Heart right ventricle (tissue), 16 donors: Measurements from ENCODE around the gene SLC39A11. TPM values are rescaled to one million over a fixed set of nuclear protein-coding genes. Genes with fewer than 3 reads are reported as not detected.
"Not testable (repeated sequence)": the region's sequence is repeated elsewhere in the genome, so short reads cannot be mapped to it uniquely, and the experiment has no call there.

Experiments
- ATAC-seq, 8 donors: fragments of 200-7000 bp; cut with Tn5 transposase; one replicate each; pipeline ENCODE4 v1.9.1; 2020; ENCODE audit warnings: mild to moderate bottlenecking in 8 of 8, moderate library complexity in 8 of 8, moderate number of reproducible peaks in 1 of 8
- DNase-seq, 2 donors: peaks; one replicate each; pipeline ENCODE4 v3.0.0-alpha.2; 2020
- H3K27ac ChIP-seq, 10 donors: fragments of 200-600 bp; sonication (generic) in 2 of 10; one replicate each; pipeline versions ENCODE4 v1.5.0 to v1.8.0; 2020 to 2022; ENCODE audit warnings: mild to moderate bottlenecking in 3 of 10
- H3K27me3 ChIP-seq, 7 donors: fragments of 200-600 bp; one replicate each; pipeline ENCODE4 v1.8.0; 2021 to 2022; ENCODE audit warnings: mild to moderate bottlenecking in 2 of 7
- H3K36me3 ChIP-seq, 9 donors: fragments of 200-600 bp; sonication (generic) in 1 of 9; one replicate each; pipeline versions ENCODE4 v1.5.0 to v1.8.0; 2020 to 2022; ENCODE audit warnings: mild to moderate bottlenecking in 2 of 9
- H3K4me1 ChIP-seq, 9 donors: fragments of 200-600 bp; sonication (generic) in 1 of 9; one replicate each; pipeline versions ENCODE4 v1.5.0 to v1.8.0; 2020 to 2022; ENCODE audit warnings: mild to moderate bottlenecking in 4 of 9
- H3K4me3 ChIP-seq, 10 donors: fragments of 200-600 bp; sonication (generic) in 2 of 10; one replicate each; pipeline versions ENCODE4 v1.5.0 to v1.8.0; 2020 to 2022; ENCODE audit warnings: mild to moderate bottlenecking in 7 of 10, moderate library complexity in 2 of 10
- H3K9me3 ChIP-seq, 11 donors: fragments of 200-600 bp in 10 of 11; sonication (generic) in 2 of 11; one replicate each; pipeline versions ENCODE4 v1.5.0 to v1.8.0; 2013 to 2022; ENCODE audit warnings: mild to moderate bottlenecking in 2 of 11, control low read depth in 1 of 11, moderate library complexity in 1 of 11
- CTCF ChIP-seq, 9 donors: fragments of 200-600 bp; sonication (generic) in 2 of 9; IDR thresholded peaks; one replicate each; pipeline versions ENCODE4 v1.5.0 to v1.8.0; 2021 to 2022; ENCODE audit warnings: antibody characterized with exemption in 9 of 9, mild to moderate bottlenecking in 5 of 9, moderate library complexity in 1 of 9
- WGBS, 2 donors: extraction: QIAGEN DNeasy Blood & Tissue Kit; methylation state at CpG; one replicate each; pipeline ENCODE4 v1.1.7; 2013; ENCODE audit warnings: inconsistent platforms in 1 of 2; 5-methylcytosine and 5-hydroxymethylcytosine counted together
- intact Hi-C, 10 donors: fragments of 100-400 bp; cut with DNase I; formaldehyde crosslinking; loops; one replicate each; pipeline versions ENCODE4 v1.11.1 to v1.14.2; 2022
- polyA plus RNA-seq, 2 donors: library from polyadenylated mRNA; stranded (reverse); fragments of 200-250 nt; gene quantifications; one replicate each; pipeline ENCODE4 v1.2.3, GENCODE V29; 2013
- total RNA-seq, 10 donors: library from RNA; stranded (reverse); fragmentation: NEBNext Ultra II Directional in 3 of 10; extraction: Animal tissue kit (Norgen Biotek cat#: 25700) in 3 of 10; gene quantifications; one replicate each; pipeline versions ENCODE4 v1.2.1 to v1.2.4, GENCODE V29; 2021 to 2023
- donor health status: Arrhythmogenic right ventricular cardiomyopathy.
- donor health status: ischemic (EF 13 %, LVEDD 7.1; RV severe dilation, severe dysfunction).
- donor health status: healthy with polysubstance abuse.
- donor health status: DM: no; HTN: yes; CAD: no.
- donor health status: DM: no; HTN: no; CAD: no.
- donor health status: ischemic (EF 25% LVEDD 6.9; RV normal size, moderate dysfunction).
- donor health status: ischemic (EF 25% LVEDD 5.7; RV mildly dilated, moderate dysfunction).
- donor health status: healthy.
- donor health status: DM: yes; HTN: yes; CAD: no.
- donor health status: Ischemic cardiomyopathy.
- donor health status: ischemic (EF 35%, LVEDD 5.7; RV mildly dilated, moderate dysfunction).
- donor health status: nonischemic (EF 11% LVEDD 7.7; RV severe dilation, severe dysfunction).
- donor health status: DM: yes; HTN: yes; CAD: no.
- donor health status: PGD.
- donor health status: ischemic (EF 29% LVEDD 5.4; RV normal size, mild dysfunction).
- donor health status: nonischemic (EF 23%, LVEDD 6.1; RV moderate dilation, normal function).

Gene SLC39A11
- total and polyA plus RNA-seq, 12 donors, result 2.4 to 11.3 (median 6.4) TPM

GRCh38 chr17:72788950-72789585 is 303.4 kb downstream of the SLC39A11 start:
- ATAC-seq (no peak), DNase-seq (no peak)
- intact Hi-C loops, result no loop called here
- Histone ChIP-seq H3K4me1 (no peaks in the 10 kb centered on the region), H3K27ac (no peak overlapping the region), H3K27me3 (no peaks in the 10 kb centered on the region), H3K36me3 (peaks cover 0 to 8% (median 0%) of the 10 kb centered on the region in 9 donors), H3K9me3 (peaks cover 0 to 35% (median 4%) of the 10 kb centered on the region in 11 donors), H3K4me3 (no peak overlapping the region)
- WGBS, 2 donors, result 91% methylated on average over 19 of the region's 19 CpGs
- TF ChIP-seq CTCF (IDR thresholded peaks at IDR 0.05), result no peak

- Histone ChIP-seq H3K4me3 (no peak overlapping the region), H3K4me1 (no peaks in the 10 kb centered on the region), H3K36me3 (no peaks in the 10 kb centered on the region), H3K27me3 (no peaks in the 10 kb centered on the region), H3K27ac (no peak overlapping the region), H3K9me3 (peaks cover 0 to 6% (median 0%) of the 10 kb centered on the region in 11 donors)
- ATAC-seq (no peak), DNase-seq (no peak)
- WGBS, 2 donors, result 50 to 51% methylated on average over 2 of the region's 2 CpGs
- no peak for TF ChIP-seq CTCF (IDR thresholded peaks at IDR 0.05)
- intact Hi-C loops, result no loop called here
Measured at GRCh38 chr17:72786209-72786608, 306.3 kb downstream of the SLC39A11 start.

- Histone ChIP-seq H3K36me3 (no peaks in the 10 kb centered on the region), H3K27me3 (no peaks in the 10 kb centered on the region), H3K4me3 (no peak overlapping the region), H3K9me3 (no peaks in the 10 kb centered on the region), H3K27ac (no peak overlapping the region), H3K4me1 (no peaks in the 10 kb centered on the region)
- TF ChIP-seq CTCF (IDR thresholded peaks at IDR 0.05), result no peak
- DNase-seq (no peak), ATAC-seq (no peak)
- 75 to 78% methylated on average over 6 of the region's 6 CpGs for WGBS, 2 donors
- intact Hi-C loops, result no loop called here
Measured at GRCh38 chr17:72782985-72783701, 309.3 kb downstream of the SLC39A11 start.

- DNase-seq, H3K4me3 ChIP-seq, H3K9me3 ChIP-seq, H3K4me1 ChIP-seq, ATAC-seq, intact Hi-C loops, H3K27me3 ChIP-seq, H3K27ac ChIP-seq, H3K36me3 ChIP-seq: not testable (repeated sequence)
- 97 to 99% methylated on average over 5 of the region's 5 CpGs for WGBS, 2 donors
Measured at GRCh38 chr17:72782437-72782836, 310.1 kb downstream of the SLC39A11 start.
